Adrenal gland (tissue), 5 donors: ENCODE data around the gene OPCML.

ENCODE experiments used
- POLR2A ChIP-seq, 2 donors: fragments of 450-650 bp; IDR thresholded peaks; one replicate each; pipeline ENCODE4 v1.6.1; 2017; ENCODE audit warnings: antibody characterized with exemption in 2 of 2, mild to moderate bottlenecking in 2 of 2, moderate library complexity in 1 of 2
- TF ChIP-seq, protein P1 (sequence below), 6 experiments: fragments of 450-650 bp in 4 of 6; fragments of 200-600 bp in 2 of 6; sonication (generic) in 1 of 6; IDR thresholded peaks; 1 replicate in 5 of 6; 2 replicates in 1 of 6; pipeline versions ENCODE4 v1.5.1 to v1.8.0; 2016 to 2021; ENCODE audit warnings: antibody characterized with exemption in 6 of 6, mild to moderate bottlenecking in 2 of 6, moderate library complexity in 1 of 6
- donor health status: DM: no; HTN: no; CAD: no.

DNA sequence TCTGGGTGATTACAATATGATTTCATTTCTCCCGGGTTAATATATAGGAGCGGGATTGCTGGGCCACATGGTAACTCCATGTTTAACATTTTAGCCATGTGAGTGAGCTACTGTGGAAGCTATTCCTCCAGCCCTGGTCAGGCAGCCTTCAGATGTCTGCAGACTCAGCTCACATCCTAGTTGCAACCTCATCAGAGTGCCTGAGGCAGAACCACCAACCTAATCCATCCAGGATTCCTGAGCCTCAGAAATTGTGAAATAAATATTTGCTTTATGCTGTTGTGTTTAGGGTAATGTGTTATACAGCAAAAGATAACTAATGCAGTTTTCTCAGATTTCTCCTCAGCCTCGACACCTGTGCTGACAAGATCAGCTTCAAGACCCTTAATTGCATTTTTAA is 676.8 kb downstream of the OPCML start:
- TF ChIP-seq, protein P1, sequence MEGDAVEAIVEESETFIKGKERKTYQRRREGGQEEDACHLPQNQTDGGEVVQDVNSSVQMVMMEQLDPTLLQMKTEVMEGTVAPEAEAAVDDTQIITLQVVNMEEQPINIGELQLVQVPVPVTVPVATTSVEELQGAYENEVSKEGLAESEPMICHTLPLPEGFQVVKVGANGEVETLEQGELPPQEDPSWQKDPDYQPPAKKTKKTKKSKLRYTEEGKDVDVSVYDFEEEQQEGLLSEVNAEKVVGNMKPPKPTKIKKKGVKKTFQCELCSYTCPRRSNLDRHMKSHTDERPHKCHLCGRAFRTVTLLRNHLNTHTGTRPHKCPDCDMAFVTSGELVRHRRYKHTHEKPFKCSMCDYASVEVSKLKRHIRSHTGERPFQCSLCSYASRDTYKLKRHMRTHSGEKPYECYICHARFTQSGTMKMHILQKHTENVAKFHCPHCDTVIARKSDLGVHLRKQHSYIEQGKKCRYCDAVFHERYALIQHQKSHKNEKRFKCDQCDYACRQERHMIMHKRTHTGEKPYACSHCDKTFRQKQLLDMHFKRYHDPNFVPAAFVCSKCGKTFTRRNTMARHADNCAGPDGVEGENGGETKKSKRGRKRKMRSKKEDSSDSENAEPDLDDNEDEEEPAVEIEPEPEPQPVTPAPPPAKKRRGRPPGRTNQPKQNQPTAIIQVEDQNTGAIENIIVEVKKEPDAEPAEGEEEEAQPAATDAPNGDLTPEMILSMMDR (IDR thresholded peaks at IDR 0.05) = no peak
- no peak for TF ChIP-seq POLR2A (IDR thresholded peaks at IDR 0.05)
